ENCODE measurements around the gene GLRX3. TPM values are rescaled to one million over a fixed set of nuclear protein-coding genes. Genes with fewer than 3 reads are reported as not detected.

GLRX3 gene
- total RNA-seq, 4 donors from 2014 or later, result 41.0 to 68.0 (median 50.1) TPM

- no peak overlapping the region for H3K27ac ChIP-seq
- H3K36me3 ChIP-seq, result no peaks in the 10 kb centered on the region
- DNase-seq (no peak), ATAC-seq (no peak)
- H3K27me3 ChIP-seq, result no peaks in the 10 kb centered on the region
- no peaks in the 10 kb centered on the region for H3K9me3 ChIP-seq
- in situ Hi-C loops (cut with MboI; ENCODE audit: low sequenced_read_pairs in 4 of 4), result no loop called here
- H3K4me1 ChIP-seq, result no peaks in the 10 kb centered on the region
- intact Hi-C loops (cut with DNase I; ENCODE audit: low total_unique reads), result no loop called here
- no peak for TF ChIP-seq POLR2A (IDR thresholded peaks at IDR 0.05)
- TF ChIP-seq, protein P1, sequence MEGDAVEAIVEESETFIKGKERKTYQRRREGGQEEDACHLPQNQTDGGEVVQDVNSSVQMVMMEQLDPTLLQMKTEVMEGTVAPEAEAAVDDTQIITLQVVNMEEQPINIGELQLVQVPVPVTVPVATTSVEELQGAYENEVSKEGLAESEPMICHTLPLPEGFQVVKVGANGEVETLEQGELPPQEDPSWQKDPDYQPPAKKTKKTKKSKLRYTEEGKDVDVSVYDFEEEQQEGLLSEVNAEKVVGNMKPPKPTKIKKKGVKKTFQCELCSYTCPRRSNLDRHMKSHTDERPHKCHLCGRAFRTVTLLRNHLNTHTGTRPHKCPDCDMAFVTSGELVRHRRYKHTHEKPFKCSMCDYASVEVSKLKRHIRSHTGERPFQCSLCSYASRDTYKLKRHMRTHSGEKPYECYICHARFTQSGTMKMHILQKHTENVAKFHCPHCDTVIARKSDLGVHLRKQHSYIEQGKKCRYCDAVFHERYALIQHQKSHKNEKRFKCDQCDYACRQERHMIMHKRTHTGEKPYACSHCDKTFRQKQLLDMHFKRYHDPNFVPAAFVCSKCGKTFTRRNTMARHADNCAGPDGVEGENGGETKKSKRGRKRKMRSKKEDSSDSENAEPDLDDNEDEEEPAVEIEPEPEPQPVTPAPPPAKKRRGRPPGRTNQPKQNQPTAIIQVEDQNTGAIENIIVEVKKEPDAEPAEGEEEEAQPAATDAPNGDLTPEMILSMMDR (IDR thresholded peaks at IDR 0.05 in 4 of 5, conservative IDR thresholded peaks at IDR 0.05 in 1 of 5), result no peak
- H3K4me3 ChIP-seq, result no peak overlapping the region
Measured at GRCh38 chr10:130227883-130228282, 91.7 kb downstream of the GLRX3 start.

Other genes starting within 250 kb of the GLRX3 start
- 10 to 100 TPM in 1 of 4 donors, 1 to 10 TPM in 3; 5.5 to 10.4 (median 8.2) TPM for gene EBF3, start 172.1 kb upstream of the GLRX3 start, total RNA-seq
- 1 to 10 TPM in 3 of 4 donors, under 1 TPM in 1; 0.55 to 2.5 (median 1.3) TPM for gene C10orf143, start 25.6 kb upstream of the GLRX3 start, total RNA-seq

All from gastrocnemius medialis (tissue), 4 donors.